CD1c-positive myeloid dendritic cell (primary cell): ENCODE measurements around the gene SVIL.
"Not testable (repeated sequence)": the region's sequence is repeated elsewhere in the genome, so short reads cannot be mapped to it uniquely, and the experiment has no call there.

ENCODE experiments used
- DNase-seq: peaks from one replicate; pipeline ENCODE4 v3.0.0-alpha.2; 2016; ENCODE audit errors: extremely low spot score

Gene SVIL

DNA sequence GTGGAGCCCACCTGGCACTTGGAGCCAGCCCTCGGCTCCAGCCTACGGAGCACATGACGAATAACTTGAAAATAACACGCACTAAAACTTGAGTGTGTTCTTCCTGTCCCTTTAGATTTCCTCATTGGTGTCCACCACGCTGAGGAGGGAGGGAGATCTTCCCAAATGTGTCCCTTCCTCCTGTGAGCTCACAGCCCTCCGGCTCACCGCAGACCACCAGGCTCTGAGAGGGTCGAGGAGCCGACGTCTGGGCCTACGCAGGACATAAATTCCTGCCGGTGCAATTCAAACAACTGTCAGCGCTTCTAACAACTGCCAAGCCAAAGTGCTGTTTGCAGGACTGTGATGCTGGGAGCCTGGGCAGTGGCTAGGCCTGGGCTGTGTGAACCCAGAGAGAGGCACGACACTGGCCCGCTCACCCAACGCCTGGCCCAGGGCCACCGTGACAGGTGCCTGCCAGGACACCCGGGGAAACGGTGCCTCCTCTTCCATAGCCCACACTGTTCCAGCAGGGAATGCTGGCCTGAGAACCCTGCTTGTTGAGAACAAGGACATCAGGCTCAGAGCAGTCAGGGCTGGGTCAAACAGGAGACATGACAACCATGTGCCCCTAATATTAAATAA, 118.3 kb downstream of the SVIL start:
- not testable (repeated sequence) for DNase-seq

DNA sequence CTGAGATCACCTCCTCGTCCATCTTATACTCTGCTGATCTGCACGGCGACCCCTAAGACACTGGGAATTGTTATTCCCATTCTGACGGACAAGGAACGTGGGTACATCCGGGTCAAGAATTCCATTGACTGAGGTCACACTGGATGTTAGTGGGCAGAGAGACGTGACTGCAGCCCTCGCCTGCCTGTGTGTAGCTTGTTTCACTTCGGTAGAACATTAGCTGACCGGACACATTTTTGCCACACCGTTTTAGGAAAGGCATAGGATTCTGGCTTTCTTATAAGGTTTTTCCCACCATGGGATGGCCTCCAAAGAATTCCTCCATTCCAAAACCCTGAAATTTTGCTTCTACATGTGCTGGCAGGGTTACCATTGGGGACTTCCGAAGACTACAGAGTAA, 118.9 kb downstream of the SVIL start:
- DNase-seq, result not testable (repeated sequence)

DNA sequence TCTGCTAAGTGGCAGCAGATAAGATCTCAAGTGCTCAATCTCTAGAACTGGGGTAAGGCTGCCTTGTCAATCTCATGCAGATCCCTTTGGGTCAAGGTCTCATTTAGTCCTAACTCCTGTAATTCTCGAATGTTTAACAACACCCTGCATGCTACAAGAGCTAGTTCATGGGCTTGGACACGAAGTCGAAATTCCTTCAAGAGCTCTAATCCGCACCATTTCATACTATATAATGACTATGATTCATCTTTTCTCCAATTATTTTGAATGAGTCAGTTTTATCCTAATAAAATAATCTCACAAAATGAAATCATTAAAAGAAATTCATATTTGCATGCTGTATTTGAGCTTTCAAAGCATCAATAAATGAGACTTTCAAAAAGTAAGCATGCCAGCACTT, 119.7 kb downstream of the SVIL start:
- not testable (repeated sequence) for DNase-seq

DNA sequence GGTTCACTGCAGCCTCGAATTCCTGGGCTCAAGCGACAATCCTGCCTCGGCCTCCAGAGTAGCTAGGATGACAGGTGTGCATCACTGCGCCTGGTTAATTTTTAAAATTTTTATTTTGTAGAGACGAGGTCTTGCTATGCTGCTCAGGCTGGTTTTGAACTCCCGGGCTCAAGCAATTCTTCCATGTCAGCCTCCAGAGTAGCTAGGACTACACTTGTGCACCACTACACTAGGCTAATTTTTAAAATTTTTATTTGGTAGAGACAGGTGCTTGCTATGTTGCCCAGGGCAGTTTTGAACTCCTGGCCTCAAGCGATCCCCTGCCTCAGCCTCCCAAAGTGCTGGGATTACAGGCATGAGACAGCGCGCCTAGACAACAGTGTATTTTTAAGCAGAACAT, 120.5 kb downstream of the SVIL start:
- no peak for DNase-seq

DNA sequence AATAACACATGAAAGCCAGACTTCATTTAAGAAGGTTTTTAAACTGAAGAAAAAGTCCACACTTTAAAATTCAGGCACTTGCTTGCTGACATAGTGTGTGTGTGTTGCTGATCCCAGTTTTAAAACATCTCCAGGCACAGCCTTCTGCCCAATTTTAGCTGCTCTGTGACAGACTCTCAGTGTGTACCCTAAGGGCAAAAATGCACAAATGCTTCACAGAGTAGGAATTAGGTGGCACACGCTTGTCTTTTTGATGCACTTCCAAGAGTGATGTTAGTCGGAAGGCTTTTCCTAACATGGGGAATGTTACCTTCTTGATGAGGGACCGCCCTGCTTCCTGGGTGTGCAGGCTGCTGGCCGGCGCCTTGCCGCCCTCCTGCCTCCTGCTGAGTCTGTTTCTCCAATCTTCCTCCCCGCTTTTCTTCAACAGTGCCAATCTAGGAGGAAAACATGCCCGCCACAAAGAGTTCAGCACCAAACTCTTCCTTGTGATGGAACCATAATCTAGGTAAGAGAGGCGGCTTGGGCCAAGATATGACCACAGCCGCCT, 122.3 kb downstream of the SVIL start:
- DNase-seq, result no peak

DNA sequence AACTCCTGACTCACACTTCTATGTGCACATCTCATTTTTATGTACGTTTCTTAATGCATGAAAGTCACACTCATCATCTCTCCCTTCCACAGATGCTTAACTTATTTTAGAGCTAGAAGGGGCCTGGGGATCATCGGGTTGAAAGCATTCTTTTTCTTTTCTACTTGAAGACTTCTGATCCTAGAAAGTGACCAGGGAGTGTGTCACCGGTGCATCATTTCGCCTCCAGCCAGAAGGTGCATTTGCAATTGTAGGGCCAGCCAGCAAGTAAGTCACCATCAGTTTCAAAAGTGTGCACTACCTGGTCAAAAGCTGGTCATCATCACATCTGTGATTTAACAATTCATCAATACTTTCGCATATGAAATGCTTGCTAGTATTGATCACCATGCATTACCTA, 123.0 kb downstream of the SVIL start:
- DNase-seq, result not testable (repeated sequence)

DNA sequence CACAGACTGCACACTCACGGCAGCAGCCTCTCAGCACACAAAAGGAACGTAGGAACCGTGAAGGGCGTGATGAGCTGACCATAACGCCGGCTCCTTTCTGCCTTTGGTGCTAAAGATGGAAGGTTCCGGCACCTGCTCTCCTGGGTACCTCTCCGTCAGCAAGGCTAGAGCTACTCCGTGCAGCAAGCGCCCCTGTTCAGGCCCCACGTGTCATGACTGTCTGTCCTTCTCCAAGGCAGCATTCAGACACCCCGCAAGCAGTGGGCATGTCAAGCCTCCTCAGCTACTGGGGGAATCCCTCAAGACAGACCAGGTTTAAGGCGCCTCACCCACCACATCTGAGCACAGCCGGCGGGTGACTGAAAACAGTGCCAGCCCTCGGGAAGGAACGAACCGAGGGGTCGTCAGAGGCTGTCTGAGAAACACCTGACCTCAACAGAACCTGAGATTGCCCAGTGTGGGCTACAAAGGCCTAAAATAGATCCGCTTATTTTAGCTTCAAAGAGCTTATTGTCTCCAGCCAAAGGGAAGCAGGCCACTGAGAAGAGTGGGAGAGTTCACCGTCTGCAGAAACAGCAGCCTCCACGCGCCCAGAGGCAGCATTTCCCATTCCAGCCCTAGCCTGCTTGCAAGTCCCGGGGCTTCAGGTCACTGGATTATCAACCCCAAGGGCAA, 124.2 kb downstream of the SVIL start:
- not testable (repeated sequence) for DNase-seq

DNA sequence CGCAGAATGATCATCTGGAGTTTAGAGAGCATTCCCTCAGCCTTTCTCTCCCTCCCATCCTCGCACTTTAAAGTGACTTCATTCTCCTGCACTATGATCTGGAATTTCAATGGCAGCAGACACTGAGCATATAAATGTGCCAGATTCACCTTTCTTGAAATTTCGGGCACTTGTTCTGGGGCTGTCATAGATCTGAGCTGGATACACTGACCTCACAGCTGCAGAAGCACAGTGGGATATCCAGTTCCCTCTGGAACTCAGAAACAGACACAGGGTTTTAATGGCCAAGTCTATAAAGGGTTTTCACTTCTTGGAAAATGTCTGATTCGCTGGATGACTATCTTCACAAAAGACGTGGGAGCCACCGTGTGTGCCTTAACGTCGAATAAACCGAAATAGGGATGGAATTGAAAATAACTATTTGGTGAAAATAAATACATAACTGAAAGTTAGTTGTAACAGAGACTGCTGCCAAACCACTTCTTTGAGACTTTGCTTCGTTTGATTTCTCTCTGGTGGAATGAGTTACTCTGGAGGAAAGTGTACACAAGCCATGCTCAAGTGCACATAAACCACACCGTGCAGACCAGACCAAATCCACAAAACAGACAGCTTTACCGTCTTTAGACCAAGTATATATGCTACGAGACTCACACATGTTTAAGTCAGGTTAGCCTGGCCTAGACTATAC, 126.1 kb downstream of the SVIL start:
- DNase-seq, result no peak

DNA sequence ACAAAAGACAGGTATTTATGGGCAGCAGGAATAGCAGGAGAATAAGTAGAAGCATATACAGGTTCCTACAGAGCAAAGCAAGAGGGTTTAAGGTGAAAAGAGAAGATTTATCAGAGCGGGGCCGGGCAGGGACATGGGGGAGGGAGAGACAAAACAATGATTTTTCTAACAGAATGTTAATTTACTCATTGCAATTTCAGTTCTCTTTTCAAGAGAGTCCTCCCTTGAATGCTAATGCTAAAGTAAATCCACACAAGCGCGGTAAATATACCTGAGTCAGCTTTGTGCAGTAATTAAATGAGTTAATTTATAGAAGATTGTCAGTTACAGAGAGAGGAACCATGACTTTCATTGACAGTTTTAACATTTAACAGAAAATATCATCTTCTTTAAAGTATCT, 127.0 kb downstream of the SVIL start:
- not testable (repeated sequence) for DNase-seq

DNA sequence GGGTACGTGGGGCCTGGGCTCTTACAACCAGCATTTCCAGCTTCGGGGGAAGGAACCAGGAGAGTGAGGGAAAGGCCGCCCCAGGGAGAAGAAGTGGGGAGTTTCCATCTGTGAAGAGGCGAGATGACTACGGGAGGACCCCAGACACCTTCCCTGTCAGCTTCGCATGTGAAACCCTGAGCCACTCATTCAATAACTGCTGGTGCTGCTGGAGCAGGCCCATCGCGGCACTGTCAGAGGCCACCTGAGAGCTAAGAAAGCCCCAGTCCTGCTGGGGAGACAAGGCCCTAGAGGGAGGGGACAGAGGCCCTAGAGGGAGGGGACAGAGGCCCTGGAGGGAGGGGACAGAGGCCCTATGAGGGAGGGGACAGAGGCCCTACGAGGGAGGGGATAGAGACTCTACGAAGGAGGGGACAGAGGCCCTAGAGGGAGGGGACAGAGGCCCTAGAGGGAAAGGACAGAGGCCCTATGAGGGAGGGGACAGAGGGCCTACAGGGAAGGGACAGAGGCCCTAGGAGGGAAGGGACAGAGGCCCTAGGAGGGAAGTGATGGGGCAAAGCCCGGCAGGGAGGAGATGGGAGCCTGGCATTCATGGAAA, 128.3 kb downstream of the SVIL start:
- not testable (repeated sequence) for DNase-seq

DNA sequence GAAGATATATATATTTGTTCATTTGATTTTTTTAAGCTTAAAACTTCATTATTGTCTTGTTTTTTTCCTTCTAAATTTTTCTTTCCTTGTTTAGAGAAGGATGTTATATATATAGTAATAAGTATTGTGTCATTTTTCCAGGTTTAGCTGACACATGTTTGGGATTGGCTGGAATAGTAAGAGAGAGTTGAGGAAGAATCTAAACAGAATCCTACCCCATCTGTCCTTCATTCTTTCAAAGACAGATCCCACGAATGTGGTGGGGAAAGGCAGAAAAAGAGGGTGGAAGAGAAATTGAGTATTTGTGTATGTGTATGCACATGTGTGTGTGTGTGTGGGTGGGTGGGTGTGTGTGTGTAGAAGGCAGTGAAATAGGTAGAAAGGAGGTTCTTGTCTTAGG, 132.4 kb downstream of the SVIL start:
- DNase-seq, result no peak

DNA sequence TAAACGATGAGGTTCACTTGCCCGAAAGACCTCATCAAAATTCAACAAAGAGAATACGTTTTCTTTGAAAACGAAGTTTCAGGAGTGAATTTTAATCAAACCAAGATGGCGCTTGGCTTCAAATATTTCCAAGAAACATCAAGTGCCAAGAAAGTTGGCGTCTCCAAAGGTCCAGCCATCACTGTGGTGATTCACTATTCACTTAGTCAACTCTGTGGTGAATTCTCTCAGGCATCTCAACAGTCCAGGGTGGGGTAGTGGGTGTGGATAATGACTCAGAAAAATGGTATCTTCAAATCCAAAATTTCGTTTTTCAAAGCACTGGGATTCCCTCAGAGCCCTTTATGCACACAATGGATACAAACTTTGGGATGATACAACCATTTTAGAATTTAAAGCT, 133.1 kb downstream of the SVIL start:
- DNase-seq, result no peak

DNA sequence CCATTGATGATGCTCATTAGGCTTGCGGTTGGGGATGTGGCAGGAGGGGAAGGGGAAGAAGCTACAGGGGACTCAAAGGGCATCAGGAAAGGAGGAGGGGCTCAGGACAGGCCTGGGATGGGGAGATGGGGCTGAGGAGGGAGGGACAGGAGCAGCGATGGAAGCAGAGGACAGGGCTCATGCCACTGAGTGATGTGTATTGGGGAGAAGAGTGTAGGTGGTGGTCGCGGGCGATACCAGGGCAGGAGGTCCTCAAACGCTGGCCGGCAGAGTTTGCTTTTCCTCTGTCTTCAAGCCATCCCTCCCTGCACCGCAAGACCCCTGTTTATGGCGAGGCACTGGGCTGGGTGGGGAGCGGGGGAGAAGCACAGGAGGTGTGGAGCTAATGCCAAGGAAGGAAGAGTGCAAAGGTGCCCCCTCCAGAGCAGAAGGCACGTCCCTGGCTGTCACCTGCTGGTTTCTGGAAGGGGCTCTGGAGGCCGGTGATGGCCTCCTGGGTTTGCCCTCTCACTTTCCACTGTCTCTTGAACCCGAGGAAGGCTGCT, 134.7 kb downstream of the SVIL start:
- no peak for DNase-seq

DNA sequence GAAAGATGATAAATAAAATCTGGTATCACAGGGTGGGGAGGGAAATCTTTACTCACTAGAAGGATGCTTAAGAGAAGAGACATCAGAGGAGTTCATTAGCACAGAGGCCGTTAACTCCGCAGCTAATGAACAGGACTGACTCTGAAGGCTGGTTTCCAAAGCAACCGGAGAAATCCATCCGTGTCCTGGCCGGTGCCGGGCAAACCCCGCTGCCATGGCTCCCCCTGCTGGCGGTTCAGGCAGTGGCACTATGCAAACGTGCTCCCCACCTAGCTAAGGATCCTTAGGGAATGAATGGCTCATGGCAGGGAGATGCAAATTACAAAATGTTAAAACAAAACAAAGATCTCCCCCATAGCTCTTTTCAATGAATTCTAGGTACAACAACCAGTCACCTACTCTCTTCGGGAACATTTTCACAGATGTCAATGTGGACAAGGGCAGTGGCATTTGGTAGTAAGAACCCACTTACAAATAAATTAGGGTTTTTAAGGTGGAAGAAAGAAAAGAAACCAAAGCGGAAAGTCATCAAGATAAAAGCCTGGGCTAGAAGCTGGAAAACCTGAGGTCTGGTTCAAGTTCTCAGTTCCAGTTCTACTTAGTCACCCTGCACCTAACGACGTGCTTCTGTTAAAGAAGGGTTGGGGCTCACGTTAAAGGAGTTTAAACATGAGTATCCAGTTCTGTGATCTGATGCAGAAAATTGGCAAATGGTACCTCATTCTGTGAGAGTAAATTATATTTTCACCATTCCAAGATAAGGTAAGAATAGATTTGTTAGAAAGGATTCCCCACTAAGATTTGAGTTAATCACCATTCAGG, 138.2 kb downstream of the SVIL start:
- DNase-seq, result peak; percentile 54

DNA sequence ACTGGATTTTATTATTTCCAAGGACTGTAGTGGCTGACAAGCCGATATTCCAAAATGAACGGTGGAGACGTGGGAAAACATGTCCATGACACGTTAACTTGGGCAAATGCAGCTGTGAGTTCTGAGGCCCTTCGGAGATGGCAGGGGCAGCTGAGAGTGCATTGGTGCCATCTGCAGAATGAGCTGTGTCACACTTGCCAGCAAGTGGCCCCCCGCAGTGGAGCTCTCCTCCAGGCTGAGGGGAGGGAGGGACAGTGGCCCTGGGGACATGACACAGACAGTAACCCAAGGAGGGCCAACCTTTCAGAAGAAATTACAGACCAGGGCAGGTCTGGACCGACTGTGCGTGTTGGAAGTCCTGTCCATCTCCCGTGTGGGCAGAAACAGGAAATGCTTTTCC, 139.4 kb downstream of the SVIL start:
- no peak for DNase-seq

DNA sequence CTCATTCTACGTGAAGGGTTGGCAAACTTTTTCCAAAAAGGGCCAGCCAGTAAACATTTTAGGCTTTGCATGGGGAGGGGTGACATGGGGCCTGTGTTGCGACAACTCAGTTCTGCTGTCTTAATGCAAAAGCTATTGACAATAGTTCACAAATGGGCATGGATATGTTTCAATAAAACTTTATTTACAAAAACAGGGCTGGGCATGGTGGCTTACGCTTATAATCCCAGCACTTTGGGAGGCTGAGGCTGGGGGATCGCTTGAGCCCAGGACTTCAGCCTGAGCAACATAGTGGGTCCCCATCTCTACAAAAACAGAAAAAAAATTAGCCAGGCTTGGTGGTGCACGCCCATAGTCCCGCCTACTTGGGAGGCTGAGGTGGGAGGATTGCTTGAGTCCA, 141.1 kb downstream of the SVIL start:
- no peak for DNase-seq

DNA sequence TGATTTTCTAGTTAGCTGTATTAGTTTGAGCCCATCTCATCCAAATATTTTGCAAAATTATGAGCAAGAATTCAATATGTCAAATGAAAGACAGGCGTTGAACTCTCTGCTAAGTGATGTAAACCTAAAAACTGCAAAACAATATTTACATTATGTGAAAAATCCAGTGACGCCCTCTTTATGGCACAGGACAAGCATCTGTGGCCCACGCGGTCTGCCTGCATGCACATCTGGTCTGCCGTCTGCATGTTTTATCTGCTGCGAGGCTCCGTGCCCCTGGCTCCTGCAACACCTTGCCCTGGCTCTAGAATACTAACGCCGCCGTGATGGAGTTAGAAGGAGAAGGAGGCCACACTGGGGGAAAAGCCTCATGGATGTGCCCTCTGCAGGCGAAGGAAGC, 142.0 kb downstream of the SVIL start:
- DNase-seq, result no peak

DNA sequence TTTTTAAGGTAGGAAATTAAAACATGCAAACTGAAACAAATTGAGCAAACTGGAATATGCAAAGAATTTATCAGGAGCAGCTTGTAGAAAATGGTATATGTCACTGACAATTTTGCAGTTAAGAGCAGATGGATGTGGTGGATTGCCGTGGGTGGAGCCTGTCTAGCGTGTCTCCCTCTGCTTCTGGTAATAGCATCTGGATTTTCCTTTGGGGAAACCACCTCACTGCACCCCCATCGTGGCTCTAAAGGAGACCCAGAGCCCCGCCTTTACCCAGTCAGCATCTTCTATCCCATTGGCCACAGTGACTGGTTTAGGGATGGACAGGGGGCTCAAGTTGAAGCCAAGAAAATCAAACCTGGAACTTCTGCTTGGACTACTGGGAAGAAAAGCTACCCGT, 142.9 kb downstream of the SVIL start:
- DNase-seq, result no peak

DNA sequence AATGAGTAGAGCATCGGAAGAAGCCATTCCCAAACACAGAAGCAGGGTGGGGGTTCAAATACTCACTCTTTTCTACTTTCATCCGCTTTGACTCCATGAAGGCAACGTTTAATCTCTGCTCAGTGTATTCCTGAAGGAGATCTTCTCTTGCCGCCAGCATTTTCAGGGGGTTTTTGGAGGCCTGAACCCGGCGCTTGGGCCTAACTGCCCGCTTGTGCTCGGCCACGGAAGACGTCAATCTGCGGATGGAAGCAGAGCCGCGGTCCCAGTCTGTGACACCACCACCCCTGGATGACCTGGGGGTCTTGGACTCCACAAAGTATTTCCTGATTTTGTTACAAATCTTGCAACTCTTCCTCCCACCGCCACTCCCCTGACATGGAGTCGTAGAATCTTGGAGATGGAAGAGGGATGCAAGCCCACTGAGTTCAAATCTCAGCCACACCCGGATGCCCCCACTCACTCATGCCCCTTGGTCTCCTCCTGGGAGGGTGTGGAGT, 143.9 kb downstream of the SVIL start:
- not testable (repeated sequence) for DNase-seq

DNA sequence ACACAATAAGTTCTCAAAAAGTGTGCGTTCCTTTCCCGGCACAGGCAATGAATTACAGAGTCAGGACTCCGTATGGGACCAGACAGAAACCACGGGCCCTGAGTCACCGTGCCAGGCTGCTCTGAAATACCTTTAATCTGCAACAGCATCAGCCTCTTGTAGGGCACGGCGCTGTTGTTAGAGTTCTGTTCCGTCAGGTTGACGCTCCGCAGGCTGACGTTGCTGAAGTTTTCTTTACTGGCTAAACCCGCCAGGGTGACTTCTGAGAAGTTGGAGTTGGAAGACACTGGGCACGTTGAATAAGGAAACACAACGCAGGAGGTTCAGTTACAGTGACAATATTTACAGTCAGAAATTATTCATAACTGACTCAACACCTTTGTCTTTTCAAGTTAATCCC, 146.3 kb downstream of the SVIL start:
- not testable (repeated sequence) for DNase-seq

DNA sequence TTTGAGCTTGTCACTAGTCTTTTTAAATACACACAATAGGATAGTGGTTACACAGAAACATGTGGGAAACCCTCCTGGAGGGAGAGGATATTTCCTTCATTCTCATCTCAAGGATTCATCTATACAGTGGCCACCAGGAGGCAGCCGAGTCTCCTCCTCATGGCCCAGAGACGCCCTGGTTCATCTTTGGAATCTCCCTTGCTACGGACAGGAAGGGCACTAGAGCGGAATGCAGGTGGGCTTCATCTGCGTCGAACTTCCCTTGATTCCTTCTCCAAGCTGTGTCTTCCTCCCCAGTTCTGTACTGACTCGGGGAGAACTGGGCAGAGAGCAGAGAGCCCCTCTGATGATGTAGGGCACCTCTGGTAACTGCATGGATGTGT, 146.9 kb downstream of the SVIL start:
- not testable (repeated sequence) for DNase-seq
